HG03521 (cell line): ENCODE data around the gene SEPTIN5.
"Not testable (repeated sequence)": the region's sequence is repeated elsewhere in the genome, so short reads cannot be mapped to it uniquely, and the experiment has no call there.

Experiments
- ATAC-seq: cut with Tn5 transposase; IDR thresholded peaks from one replicate; pipeline ENCODE4 v1.9.1; 2021; ENCODE audit warnings: mild to moderate bottlenecking, moderate library complexity; ENCODE audit not compliant: unreplicated experiment

Gene SEPTIN5

GRCh38 chr22:19714312-19715187, at the start of gene SEPTIN5:
Gene SEPTIN5 (plus strand): TSS chr22:19714503. CDS start chr22:19714589, 86 bp downstream.
- no peak for ATAC-seq

GRCh38 chr22:19664951-19665783, 49.1 kb upstream of the SEPTIN5 start:
- no peak for ATAC-seq

- no peak for ATAC-seq
Observed at GRCh38 chr22:19665784-19666672, 48.3 kb upstream of the SEPTIN5 start.

GRCh38 chr22:19666673-19667593, 47.4 kb upstream of the SEPTIN5 start:
- no peak for ATAC-seq

- no peak for ATAC-seq
Observed at GRCh38 chr22:19667872-19668740, 46.2 kb upstream of the SEPTIN5 start.

GRCh38 chr22:19668748-19669147, 45.6 kb upstream of the SEPTIN5 start:
- ATAC-seq = no peak

- ATAC-seq = no peak
Observed at GRCh38 chr22:19669570-19669969, 44.7 kb upstream of the SEPTIN5 start.

GRCh38 chr22:19671316-19671715, 43.0 kb upstream of the SEPTIN5 start:
- ATAC-seq = no peak

- ATAC-seq = no peak
Observed at GRCh38 chr22:19672054-19672776, 42.1 kb upstream of the SEPTIN5 start.

- no peak for ATAC-seq
Observed at GRCh38 chr22:19673660-19674059, 40.6 kb upstream of the SEPTIN5 start.

- no peak for ATAC-seq
Observed at GRCh38 chr22:19674129-19674928, 40.0 kb upstream of the SEPTIN5 start.

- ATAC-seq = no peak
Observed at GRCh38 chr22:19674929-19675253, 39.4 kb upstream of the SEPTIN5 start.

GRCh38 chr22:19675428-19675827, 38.9 kb upstream of the SEPTIN5 start:
- no peak for ATAC-seq

GRCh38 chr22:19676437-19676836, 37.9 kb upstream of the SEPTIN5 start:
- not testable (repeated sequence) for ATAC-seq

GRCh38 chr22:19678949-19679521, 35.3 kb upstream of the SEPTIN5 start:
- no peak for ATAC-seq

- no peak for ATAC-seq
Observed at GRCh38 chr22:19679522-19680101, 34.7 kb upstream of the SEPTIN5 start.
